Measurements from ENCODE around the gene CHST8.

- TF ChIP-seq, protein P1, sequence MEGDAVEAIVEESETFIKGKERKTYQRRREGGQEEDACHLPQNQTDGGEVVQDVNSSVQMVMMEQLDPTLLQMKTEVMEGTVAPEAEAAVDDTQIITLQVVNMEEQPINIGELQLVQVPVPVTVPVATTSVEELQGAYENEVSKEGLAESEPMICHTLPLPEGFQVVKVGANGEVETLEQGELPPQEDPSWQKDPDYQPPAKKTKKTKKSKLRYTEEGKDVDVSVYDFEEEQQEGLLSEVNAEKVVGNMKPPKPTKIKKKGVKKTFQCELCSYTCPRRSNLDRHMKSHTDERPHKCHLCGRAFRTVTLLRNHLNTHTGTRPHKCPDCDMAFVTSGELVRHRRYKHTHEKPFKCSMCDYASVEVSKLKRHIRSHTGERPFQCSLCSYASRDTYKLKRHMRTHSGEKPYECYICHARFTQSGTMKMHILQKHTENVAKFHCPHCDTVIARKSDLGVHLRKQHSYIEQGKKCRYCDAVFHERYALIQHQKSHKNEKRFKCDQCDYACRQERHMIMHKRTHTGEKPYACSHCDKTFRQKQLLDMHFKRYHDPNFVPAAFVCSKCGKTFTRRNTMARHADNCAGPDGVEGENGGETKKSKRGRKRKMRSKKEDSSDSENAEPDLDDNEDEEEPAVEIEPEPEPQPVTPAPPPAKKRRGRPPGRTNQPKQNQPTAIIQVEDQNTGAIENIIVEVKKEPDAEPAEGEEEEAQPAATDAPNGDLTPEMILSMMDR (IDR thresholded peaks at IDR 0.05) = no peak
- no peak for TF ChIP-seq POLR2A (IDR thresholded peaks at IDR 0.05)
These were observed 5.8 kb downstream of the CHST8 start for GRCh38 chr19:33627526-33627925.
